HepG2 (cell line): ENCODE results near the gene EVA1A. TPM values are rescaled to one million over a fixed set of nuclear protein-coding genes. Genes with fewer than 3 reads are reported as not detected.

ENCODE experiments used
- CCAR2 ChIP-seq: fragments of 200-400 bp; formaldehyde crosslinking; optimal IDR thresholded peaks from 2 replicates; pipeline ENCODE3; 2018; ENCODE audit warnings: low read depth, mild to moderate bottlenecking, low read length, moderate library complexity
- FOXJ3 ChIP-seq: sonication (generic); formaldehyde crosslinking; IDR thresholded peaks from 2 replicates; pipeline ENCODE4 v1.4.0; 2020; ENCODE audit warnings: missing genetic modification reagents, mild to moderate bottlenecking, borderline replicate concordance
- GRHL1 ChIP-seq: sonication (generic); formaldehyde crosslinking; conservative IDR thresholded peaks from 2 replicates; pipeline ENCODE4 v1.8.0; 2022; ENCODE audit warnings: missing genetic modification reagents
- HCFC1 ChIP-seq: fragments of 150-350 bp; IDR thresholded peaks from 2 replicates; pipeline ENCODE4 v1.6.1; 2014; ENCODE audit warnings: low read depth, low read length
- KDM6A ChIP-seq: IDR thresholded peaks from 2 replicates; pipeline ENCODE4 v1.6.1; 2016; ENCODE audit warnings: low read depth
- MBNL3 ChIP-seq: fragments of 250-450 bp; sonication (Bioruptor Pico); conservative IDR thresholded peaks from 2 replicates; pipeline ENCODE4 v1.8.0; 2022; ENCODE audit warnings: mild to moderate bottlenecking, inconsistent platforms
- NKX3-1 ChIP-seq: sonication (generic); formaldehyde crosslinking; IDR thresholded peaks from 2 replicates; pipeline ENCODE4 v1.5.0; 2020; ENCODE audit warnings: missing genetic modification reagents
- NPAS2 ChIP-seq: sonication (generic); formaldehyde crosslinking; IDR thresholded peaks from 2 replicates; pipeline ENCODE4 v1.8.0; 2022; ENCODE audit warnings: mild to moderate bottlenecking, missing genetic modification reagents, borderline replicate concordance
- POLR2A ChIP-seq, 2 experiments: IDR thresholded peaks; 2 replicates each; pipeline ENCODE4 v1.6.1; 2011; ENCODE audit warnings: low read depth in 2 of 2, low read length in 2 of 2, mild to moderate bottlenecking in 1 of 2, moderate library complexity in 1 of 2; ENCODE audit not compliant: insufficient read depth in 1 of 2
- RBM22 ChIP-seq: fragments of 200-400 bp; formaldehyde crosslinking; optimal IDR thresholded peaks from 2 replicates; pipeline ENCODE3; 2017; ENCODE audit warnings: mild to moderate bottlenecking, low read length, moderate library complexity
- TAF15 ChIP-seq: fragments of 200-400 bp; formaldehyde crosslinking; IDR thresholded peaks from one replicate; pipeline ENCODE4 v1.6.1; 2018; ENCODE audit warnings: mild to moderate bottlenecking, low read depth, low read length; ENCODE audit not compliant: poor library complexity, severe bottlenecking
- TEAD3 ChIP-seq: optimal IDR thresholded peaks from 2 replicates; pipeline ENCODE3; 2016; ENCODE audit warnings: borderline replicate concordance
- ZBTB42 ChIP-seq: sonication (generic); formaldehyde crosslinking; IDR thresholded peaks from 2 replicates; pipeline ENCODE4 v1.5.0; 2020; ENCODE audit warnings: mild to moderate bottlenecking, missing genetic modification reagents
- ZMYM3 ChIP-seq: sonication (generic); formaldehyde crosslinking; IDR thresholded peaks from 2 replicates; pipeline ENCODE4 v1.5.1; 2020; ENCODE audit warnings: mild to moderate bottlenecking, missing genetic modification reagents
- ZNF136 ChIP-seq: sonication (generic); formaldehyde crosslinking; IDR thresholded peaks from 2 replicates; pipeline ENCODE4 v1.8.1; 2022; ENCODE audit warnings: low read depth, mild to moderate bottlenecking, moderate library complexity, missing genetic modification reagents
- ZNF335 ChIP-seq: sonication (generic); formaldehyde crosslinking; IDR thresholded peaks from 2 replicates; pipeline ENCODE4 v1.4.0; 2020; ENCODE audit warnings: missing genetic modification reagents
- ZNF34 ChIP-seq: sonication (generic); formaldehyde crosslinking; IDR thresholded peaks from 2 replicates; pipeline ENCODE4 v1.4.0; 2020; ENCODE audit warnings: mild to moderate bottlenecking, missing genetic modification reagents, borderline replicate concordance
- ZNF720 ChIP-seq: sonication (generic); formaldehyde crosslinking; IDR thresholded peaks from 2 replicates; pipeline ENCODE4 v1.4.0; 2020; ENCODE audit warnings: missing genetic modification reagents
- ZSCAN31 ChIP-seq: sonication (generic); formaldehyde crosslinking; IDR thresholded peaks from 2 replicates; pipeline ENCODE4 v1.5.0; 2020; ENCODE audit warnings: low read depth, mild to moderate bottlenecking, missing genetic modification reagents
- polyA plus RNA-seq, 8 experiments: library from polyadenylated mRNA; depleted of rRNA in 3 of 8; stranded (reverse) in 7 of 8; unstranded in 1 of 8; fragments of >200 nt; fragmentation: Illumina TruSeq in 4 of 8; extraction: Trizol in 4 of 8; gene quantifications; 2 replicates each; pipeline versions ENCODE4 v1.2.1 to v1.2.3, GENCODE V29; 2011 to 2016; ENCODE audit warnings: low read depth in 4 of 8, missing spikeins in 1 of 8, mixed read lengths in 1 of 8; ENCODE audit not compliant: insufficient read depth in 1 of 8
- total RNA-seq, 5 experiments: library from RNA; depleted of rRNA; stranded (reverse); fragments of >200 nt; fragmentation: Illumina TruSeq; extraction: Trizol; gene quantifications; 2 replicates each; pipeline ENCODE4 v1.2.3, GENCODE V29; 2016; ENCODE audit warnings: low read depth in 1 of 5
- TF ChIP-seq, protein P1 (sequence below): sonication (generic); formaldehyde crosslinking; IDR thresholded peaks from 2 replicates; pipeline ENCODE4 v1.8.1; 2023; ENCODE audit warnings: mild to moderate bottlenecking, inconsistent platforms, moderate library complexity, missing genetic modification reagents, borderline replicate concordance
- TF ChIP-seq, protein P2 (sequence below): sonication (generic); formaldehyde crosslinking; IDR thresholded peaks from 2 replicates; pipeline ENCODE4 v1.4.0; 2020; ENCODE audit warnings: mild to moderate bottlenecking, low read depth, missing genetic modification reagents
- TF ChIP-seq, protein P3 (sequence below): sonication (generic); formaldehyde crosslinking; IDR thresholded peaks from 2 replicates; pipeline ENCODE4 v1.4.0; 2020; ENCODE audit warnings: missing genetic modification reagents
- TF ChIP-seq, protein P4 (sequence below): sonication (generic); formaldehyde crosslinking; IDR thresholded peaks from 2 replicates; pipeline ENCODE4 v1.4.0; 2020; ENCODE audit warnings: mild to moderate bottlenecking, low read depth, missing genetic modification reagents

EVA1A gene
- total and polyA plus RNA-seq, 2 of the 13 experiments (the other 11 are each of a cell fraction or from before 2014, with no cell fraction given) = 57.5 to 57.8 TPM

DNA sequence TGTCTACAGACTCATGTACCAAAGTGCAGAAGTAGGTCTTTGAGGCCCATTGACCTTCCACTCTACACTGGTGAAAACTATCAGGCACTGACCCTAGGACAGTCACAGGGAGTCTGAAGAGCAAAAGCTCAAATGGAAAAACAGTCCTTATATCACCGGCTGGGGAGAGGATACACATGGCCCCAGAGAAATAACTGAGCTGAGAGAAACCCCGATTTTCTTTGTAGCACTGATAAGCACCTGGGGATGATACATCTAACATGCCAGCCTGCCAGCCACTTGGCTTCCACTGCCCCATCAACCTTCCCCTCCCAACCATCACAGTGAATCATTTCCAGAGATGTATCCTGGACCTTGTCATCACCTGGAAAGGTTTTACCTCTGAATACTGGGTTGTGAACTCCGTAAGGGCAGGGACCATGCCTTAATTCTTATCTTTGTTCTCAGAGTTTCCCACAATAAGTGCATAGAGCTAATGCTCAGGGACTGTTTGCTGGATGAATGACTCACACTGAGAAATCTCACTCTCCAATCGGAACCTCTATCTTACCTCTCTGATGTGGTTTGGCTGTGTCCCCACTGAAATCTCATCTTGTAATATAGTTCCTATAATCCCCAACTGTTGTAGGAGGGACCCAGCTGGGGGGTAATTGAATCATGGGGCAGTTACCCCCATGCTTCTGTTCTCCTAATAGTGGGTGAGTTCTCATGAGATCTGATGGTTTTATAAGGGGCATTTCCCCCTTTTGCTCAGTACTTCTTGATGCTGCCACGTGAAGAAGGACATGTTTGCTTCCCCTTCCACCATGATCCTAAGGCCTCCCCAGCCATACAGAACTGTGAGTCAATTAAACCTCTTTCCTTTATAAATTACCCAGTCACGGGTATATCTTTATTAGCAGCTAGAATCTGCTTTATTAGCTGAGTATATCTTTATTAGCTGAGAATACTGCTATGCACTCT lies 37.1 kb downstream of the EVA1A start (continued):
- TF ChIP-seq GRHL1 (CRISPR knock-in tag) = no peak
- peak; percentile 73 for TF ChIP-seq TEAD3
- TF ChIP-seq, protein P1, sequence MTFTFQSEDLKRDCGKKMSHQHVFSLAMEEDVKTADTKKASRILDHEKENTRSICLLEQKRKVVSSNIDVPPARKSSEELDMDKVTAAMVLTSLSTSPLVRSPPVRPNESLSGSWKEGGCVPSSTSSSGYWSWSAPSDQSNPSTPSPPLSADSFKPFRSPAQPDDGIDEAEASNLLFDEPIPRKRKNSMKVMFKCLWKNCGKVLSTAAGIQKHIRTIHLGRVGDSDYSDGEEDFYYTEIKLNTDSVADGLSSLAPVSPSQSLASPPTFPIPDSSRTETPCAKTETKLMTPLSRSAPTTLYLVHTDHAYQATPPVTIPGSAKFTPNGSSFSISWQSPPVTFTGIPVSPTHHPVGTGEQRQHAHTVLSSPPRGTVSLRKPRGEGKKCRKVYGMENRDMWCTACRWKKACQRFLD (CRISPR knock-in tag) = no peak
- TF ChIP-seq, protein P2, sequence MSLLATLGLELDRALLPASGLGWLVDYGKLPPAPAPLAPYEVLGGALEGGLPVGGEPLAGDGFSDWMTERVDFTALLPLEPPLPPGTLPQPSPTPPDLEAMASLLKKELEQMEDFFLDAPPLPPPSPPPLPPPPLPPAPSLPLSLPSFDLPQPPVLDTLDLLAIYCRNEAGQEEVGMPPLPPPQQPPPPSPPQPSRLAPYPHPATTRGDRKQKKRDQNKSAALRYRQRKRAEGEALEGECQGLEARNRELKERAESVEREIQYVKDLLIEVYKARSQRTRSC (CRISPR knock-in tag) = no peak
- TF ChIP-seq ZBTB42 (CRISPR knock-in tag) = no peak
- TF ChIP-seq HCFC1 = no peak
- no peak for TF ChIP-seq ZNF720 (CRISPR knock-in tag)
- no peak for TF ChIP-seq CCAR2
- TF ChIP-seq TAF15 = no peak
- no peak for TF ChIP-seq ZMYM3 (CRISPR knock-in tag)
- TF ChIP-seq FOXJ3 = 0 out of 2 replicates have a peak, but pooled peaks have one; percentile 69
- TF ChIP-seq, protein P3, sequence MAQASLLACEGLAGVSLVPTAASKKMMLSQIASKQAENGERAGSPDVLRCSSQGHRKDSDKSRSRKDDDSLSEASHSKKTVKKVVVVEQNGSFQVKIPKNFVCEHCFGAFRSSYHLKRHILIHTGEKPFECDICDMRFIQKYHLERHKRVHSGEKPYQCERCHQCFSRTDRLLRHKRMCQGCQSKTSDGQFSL = peak; percentile 90
- 0 out of 2 replicates have a peak, but pooled peaks have one; percentile 28 for TF ChIP-seq ZNF136
- TF ChIP-seq NPAS2 (CRISPR knock-in tag) = no peak
- TF ChIP-seq NKX3-1 (CRISPR knock-in tag) = no peak; the same call in 1 of the 2 replicates
- TF ChIP-seq, protein P4, sequence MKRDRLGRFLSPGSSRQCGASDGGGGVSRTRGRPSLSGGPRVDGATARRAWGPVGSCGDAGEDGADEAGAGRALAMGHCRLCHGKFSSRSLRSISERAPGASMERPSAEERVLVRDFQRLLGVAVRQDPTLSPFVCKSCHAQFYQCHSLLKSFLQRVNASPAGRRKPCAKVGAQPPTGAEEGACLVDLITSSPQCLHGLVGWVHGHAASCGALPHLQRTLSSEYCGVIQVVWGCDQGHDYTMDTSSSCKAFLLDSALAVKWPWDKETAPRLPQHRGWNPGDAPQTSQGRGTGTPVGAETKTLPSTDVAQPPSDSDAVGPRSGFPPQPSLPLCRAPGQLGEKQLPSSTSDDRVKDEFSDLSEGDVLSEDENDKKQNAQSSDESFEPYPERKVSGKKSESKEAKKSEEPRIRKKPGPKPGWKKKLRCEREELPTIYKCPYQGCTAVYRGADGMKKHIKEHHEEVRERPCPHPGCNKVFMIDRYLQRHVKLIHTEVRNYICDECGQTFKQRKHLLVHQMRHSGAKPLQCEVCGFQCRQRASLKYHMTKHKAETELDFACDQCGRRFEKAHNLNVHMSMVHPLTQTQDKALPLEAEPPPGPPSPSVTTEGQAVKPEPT (CRISPR knock-in tag) = no peak
- TF ChIP-seq KDM6A (CRISPR knock-in tag) = peak; percentile 69; the same call in 1 of the 2 replicates
- TF ChIP-seq RBM22 = peak; percentile 30
- no peak; the same call in 1 of the 2 replicates for TF ChIP-seq ZSCAN31
- TF ChIP-seq POLR2A (IDR thresholded peaks at IDR 0.05; ENCODE audit: insufficient read depth in 1 of 2, low read depth in 2 of 2, low read length in 2 of 2) = peak in 1 of 2 experiments; percentile 43; a peak in 2 of 4 replicates
- no peak; the same call in 1 of the 2 replicates for TF ChIP-seq ZNF335
- no peak for TF ChIP-seq ZNF34 (CRISPR knock-in tag)
- TF ChIP-seq MBNL3 (CRISPR knock-in tag) = no peak
